ENCODE results near the gene CFAP46.

DNA sequence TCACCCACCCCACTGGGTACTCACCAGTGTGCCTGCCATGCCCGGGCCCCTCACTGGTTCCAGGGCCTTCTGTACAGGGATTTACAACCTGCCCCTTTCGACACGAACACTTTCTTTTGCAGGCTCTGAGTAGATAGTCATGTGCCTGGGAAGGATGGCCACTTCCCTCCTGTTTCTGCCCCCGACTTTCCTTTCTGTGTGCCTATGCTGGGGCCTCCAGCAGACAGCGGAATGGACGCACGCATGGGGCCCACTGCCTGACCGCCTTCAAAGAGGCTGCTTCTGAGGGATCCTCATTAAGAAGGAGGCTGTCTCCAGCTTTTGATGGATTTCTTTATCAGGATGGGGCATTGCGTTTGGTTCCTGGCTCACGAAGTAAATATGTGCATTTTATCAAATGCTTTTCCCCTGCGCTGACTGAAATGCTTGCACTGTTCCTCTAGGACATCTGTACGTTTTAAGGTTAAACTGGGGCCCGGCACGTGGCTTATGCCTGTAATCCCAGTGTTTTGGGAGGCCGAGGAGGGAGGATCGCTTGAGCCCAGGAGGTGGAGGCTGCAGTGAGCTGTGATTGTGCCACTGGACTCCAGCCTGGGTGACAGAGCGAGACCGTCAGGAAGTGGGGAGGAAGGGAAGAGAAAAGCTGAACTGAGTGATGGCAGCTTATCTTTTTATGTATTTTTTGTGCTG, 127.1 kb downstream of the CFAP46 start:
- TF ChIP-seq, protein P1, sequence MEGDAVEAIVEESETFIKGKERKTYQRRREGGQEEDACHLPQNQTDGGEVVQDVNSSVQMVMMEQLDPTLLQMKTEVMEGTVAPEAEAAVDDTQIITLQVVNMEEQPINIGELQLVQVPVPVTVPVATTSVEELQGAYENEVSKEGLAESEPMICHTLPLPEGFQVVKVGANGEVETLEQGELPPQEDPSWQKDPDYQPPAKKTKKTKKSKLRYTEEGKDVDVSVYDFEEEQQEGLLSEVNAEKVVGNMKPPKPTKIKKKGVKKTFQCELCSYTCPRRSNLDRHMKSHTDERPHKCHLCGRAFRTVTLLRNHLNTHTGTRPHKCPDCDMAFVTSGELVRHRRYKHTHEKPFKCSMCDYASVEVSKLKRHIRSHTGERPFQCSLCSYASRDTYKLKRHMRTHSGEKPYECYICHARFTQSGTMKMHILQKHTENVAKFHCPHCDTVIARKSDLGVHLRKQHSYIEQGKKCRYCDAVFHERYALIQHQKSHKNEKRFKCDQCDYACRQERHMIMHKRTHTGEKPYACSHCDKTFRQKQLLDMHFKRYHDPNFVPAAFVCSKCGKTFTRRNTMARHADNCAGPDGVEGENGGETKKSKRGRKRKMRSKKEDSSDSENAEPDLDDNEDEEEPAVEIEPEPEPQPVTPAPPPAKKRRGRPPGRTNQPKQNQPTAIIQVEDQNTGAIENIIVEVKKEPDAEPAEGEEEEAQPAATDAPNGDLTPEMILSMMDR (conservative IDR thresholded peaks at IDR 0.05; ENCODE audit: low read depth, low read length), result no peak
- no peak for TF ChIP-seq BHLHE40 (IDR thresholded peaks at IDR 0.05; ENCODE audit: low read depth, low read length)
- TF ChIP-seq POLR2A (IDR thresholded peaks at IDR 0.05; ENCODE audit: low read depth, low read length), result no peak
- no peak for TF ChIP-seq FOS (IDR thresholded peaks at IDR 0.05; ENCODE audit: low read depth, low read length)
- TF ChIP-seq ELK1 (IDR thresholded peaks at IDR 0.05; ENCODE audit: borderline replicate concordance, low read depth, low read length), result no peak
- TF ChIP-seq, protein P2, sequence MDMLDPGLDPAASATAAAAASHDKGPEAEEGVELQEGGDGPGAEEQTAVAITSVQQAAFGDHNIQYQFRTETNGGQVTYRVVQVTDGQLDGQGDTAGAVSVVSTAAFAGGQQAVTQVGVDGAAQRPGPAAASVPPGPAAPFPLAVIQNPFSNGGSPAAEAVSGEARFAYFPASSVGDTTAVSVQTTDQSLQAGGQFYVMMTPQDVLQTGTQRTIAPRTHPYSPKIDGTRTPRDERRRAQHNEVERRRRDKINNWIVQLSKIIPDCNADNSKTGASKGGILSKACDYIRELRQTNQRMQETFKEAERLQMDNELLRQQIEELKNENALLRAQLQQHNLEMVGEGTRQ (IDR thresholded peaks at IDR 0.05; ENCODE audit: low read depth, low read length), result no peak
- no peak for TF ChIP-seq SMC3 (IDR thresholded peaks at IDR 0.05; ENCODE audit: low read depth, low read length)
- no peak for TF ChIP-seq MXI1 (IDR thresholded peaks at IDR 0.05; ENCODE audit: borderline replicate concordance, low read depth, low read length)
- TF ChIP-seq CEBPB (IDR thresholded peaks at IDR 0.05; ENCODE audit: low read depth, low read length), result no peak
